AG08395 (cell line): Measurements from ENCODE around the gene TRIP12.

ENCODE experiments used
- DNase-seq: peaks from one replicate; pipeline ENCODE4 v3.0.0; 2012; ENCODE audit warnings: mixed read lengths, low spot score

The TRIP12 gene

DNA sequence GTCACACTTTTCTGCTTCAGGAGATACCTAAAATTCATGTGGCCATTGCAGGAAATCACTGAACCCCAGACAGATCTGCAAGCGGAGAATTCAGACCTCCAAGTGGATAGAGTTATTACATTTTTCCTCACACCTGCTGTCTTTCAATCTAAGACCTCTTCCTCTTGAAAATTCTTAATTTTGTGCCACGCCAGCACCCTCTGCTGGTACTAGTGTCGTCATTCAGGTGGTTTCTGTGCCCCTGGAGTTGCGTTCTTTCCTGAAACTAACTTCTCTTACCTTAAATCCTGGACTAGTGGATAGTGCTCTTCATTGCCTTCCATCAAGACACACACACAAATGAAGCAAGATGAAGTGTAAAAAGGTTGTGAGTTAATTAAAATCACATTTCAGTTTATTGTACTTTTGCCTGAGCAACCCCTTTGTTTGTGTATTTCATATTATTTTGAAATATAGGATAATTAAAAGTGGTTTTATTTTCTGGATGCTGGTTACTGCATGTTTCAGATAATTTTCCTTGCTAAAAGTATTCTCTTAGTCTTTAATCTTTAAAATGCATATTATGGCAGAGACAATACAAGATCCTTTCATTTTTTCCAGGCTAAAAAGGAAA, 205.8 kb downstream of the TRIP12 start:
- DNase-seq = no peak

DNA sequence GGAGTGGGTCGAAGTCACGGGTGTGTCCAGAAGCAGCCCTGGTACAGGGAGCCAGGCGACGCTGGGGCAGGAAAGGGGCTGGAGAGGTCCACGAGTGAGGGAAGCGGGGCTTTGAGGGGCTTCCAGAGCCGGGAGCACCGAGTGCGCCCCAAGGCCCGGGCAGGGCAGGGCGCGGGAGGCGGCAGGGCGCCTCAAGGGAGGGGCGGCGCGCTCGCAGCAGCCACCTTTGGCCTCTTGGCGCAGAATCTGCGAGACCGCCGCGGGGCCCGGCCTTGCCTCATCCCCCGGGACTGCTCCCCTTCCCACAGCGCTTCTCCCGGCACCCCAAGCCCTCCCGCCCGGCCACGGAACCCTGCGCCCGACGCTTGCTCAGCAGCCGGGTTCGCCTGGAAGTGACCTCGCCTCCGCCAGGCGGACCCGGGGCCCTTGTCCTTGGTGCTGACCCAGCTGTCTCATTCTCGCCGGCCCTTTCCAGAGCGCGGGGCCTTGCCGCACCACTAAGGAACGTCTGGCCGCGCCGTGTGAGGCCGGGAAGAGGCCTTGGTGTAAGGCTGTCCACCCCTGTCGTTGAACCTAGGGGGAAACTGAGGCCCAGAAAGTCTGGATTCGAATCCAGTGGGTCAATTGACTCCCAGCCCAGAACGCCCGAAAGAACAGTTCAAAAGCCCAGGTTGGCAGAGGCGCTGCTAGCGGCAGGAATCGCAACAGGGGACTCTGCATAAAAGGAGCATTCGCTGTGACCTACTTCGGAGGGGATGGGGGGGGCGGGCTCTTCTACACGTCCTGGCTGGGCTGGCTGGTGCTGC, 206.9 kb downstream of the TRIP12 start:
- peak; percentile 85 for DNase-seq

DNA sequence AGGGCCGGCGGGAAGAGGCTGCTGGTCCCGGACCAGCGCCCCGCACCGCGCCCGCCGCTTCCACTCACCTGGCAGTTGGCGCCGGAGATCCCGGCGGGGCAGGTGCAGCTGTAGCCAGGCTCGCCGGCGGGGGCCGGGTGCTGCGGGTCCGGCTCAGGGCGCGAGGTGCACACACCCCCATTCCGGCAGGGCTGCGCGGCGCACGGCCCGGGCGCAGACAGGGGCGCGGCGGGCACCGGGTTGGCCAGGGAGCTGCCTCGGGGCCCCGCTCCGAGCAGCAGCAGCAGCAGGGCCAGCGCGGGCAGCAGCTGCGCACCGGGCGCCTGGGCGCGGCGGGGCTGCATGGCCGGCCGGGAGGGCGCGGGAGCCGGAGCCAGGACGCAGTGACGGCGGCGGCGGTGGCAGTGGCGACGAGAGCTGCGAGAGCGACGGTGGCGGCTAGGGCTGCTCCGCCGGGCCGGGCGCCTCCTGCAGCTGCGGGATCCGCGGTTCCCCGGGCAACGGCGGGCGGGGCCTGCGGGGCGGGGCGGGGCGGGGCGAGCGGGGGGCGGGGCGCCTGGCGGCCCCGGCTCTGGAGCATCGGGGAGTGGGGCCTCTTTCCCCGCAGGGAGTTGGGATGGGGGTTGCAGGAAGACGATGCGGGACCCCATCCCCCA, 207.6 kb downstream of the TRIP12 start, which contains the start of gene DNER:
TSS of gene DNER (minus strand) at position 476 of the 656 bp plus-strand sequence. CDS start at position 344, 132 bp downstream.
- peak; percentile 36 for DNase-seq
